K562 (cell line): ENCODE results near the gene PPT2. TPM values are rescaled to one million over a fixed set of nuclear protein-coding genes. Genes with fewer than 3 reads are reported as not detected.
A peak's percentile ranks its signal among the peaks of the same experiment; 100 is the strongest.

Experiments
- BMI1 ChIP-seq: fragments of 150-350 bp; IDR thresholded peaks from 2 replicates; pipeline ENCODE4 v1.6.1; 2014; ENCODE audit warnings: low read length
- CBX3 ChIP-seq, 2 experiments: IDR thresholded peaks; 1 replicate in 1 of 2; 2 replicates in 1 of 2; pipeline ENCODE4 v1.6.1; 2012; ENCODE audit warnings: inconsistent platforms in 2 of 2, low read length in 2 of 2, borderline replicate concordance in 1 of 2, control low read depth in 1 of 2
- CEBPG ChIP-seq, 3 experiments: fragments of 200-800 bp in 1 of 3; sonication (Bioruptor generic) in 1 of 3; sonication (generic) in 1 of 3; formaldehyde crosslinking in 1 of 3; IDR thresholded peaks in 2 of 3; conservative IDR thresholded peaks in 1 of 3; 2 replicates each; pipeline versions ENCODE4 v1.6.1 to v1.8.0; 2016 to 2022; ENCODE audit warnings: missing compliant biosample characterization in 2 of 3, missing genetic modification characterization in 2 of 3, mild to moderate bottlenecking in 1 of 3, missing genetic modification reagents in 1 of 3
- ERF ChIP-seq: fragments of 450-650 bp; formaldehyde crosslinking; IDR thresholded peaks from 2 replicates; pipeline ENCODE4 v1.4.0; 2020; ENCODE audit warnings: mild to moderate bottlenecking, mixed read lengths
- GABPB2 ChIP-seq: fragments of 250-450 bp; sonication (Bioruptor Pico); conservative IDR thresholded peaks from 2 replicates; pipeline ENCODE4 v1.5.1; 2021; ENCODE audit warnings: mild to moderate bottlenecking
- HDAC1 ChIP-seq, 2 experiments: fragments of 450-650 bp; IDR thresholded peaks; 2 replicates each; pipeline ENCODE4 v1.6.1; 2016 to 2017; ENCODE audit warnings: inconsistent platforms in 1 of 2, mild to moderate bottlenecking in 1 of 2, moderate library complexity in 1 of 2
- HLTF ChIP-seq: fragments of 450-650 bp; IDR thresholded peaks from 2 replicates; pipeline ENCODE4 v1.6.1; 2016
- KAT7 ChIP-seq: sonication (generic); formaldehyde crosslinking; IDR thresholded peaks from 2 replicates; pipeline ENCODE4 v1.8.0; 2022; ENCODE audit warnings: missing genetic modification reagents, mild to moderate bottlenecking, borderline replicate concordance
- LARP7 ChIP-seq: fragments of 450-650 bp; IDR thresholded peaks from 2 replicates; pipeline ENCODE4 v1.6.1; 2016
- MCM3 ChIP-seq: fragments of 450-650 bp; IDR thresholded peaks from 2 replicates; pipeline ENCODE4 v1.6.1; 2016
- NEUROD1 ChIP-seq: fragments of 150-350 bp; IDR thresholded peaks from 2 replicates; pipeline ENCODE4 v1.6.1; 2014; ENCODE audit warnings: borderline replicate concordance, low read length, low read depth; ENCODE audit not compliant: partially characterized antibody
- PCBP1 ChIP-seq: fragments of 200-400 bp; formaldehyde crosslinking; IDR thresholded peaks from 2 replicates; pipeline ENCODE4 v1.6.1; 2018; ENCODE audit warnings: mild to moderate bottlenecking, low read depth, low read length; ENCODE audit not compliant: poor library complexity, severe bottlenecking
- PRMT5 ChIP-seq: sonication (generic); formaldehyde crosslinking; IDR thresholded peaks from 2 replicates; pipeline ENCODE4 v1.5.0; 2020; ENCODE audit warnings: missing genetic modification reagents
- SMAD3 ChIP-seq: fragments of 450-650 bp; formaldehyde crosslinking; conservative IDR thresholded peaks from 2 replicates; pipeline ENCODE4 v1.4.0; 2020; ENCODE audit warnings: mild to moderate bottlenecking
- SRF ChIP-seq, 2 experiments: fragments of 250-450, 450-650 bp in 1 of 2; sonication (Bioruptor Pico) in 1 of 2; sonication (generic) in 1 of 2; formaldehyde crosslinking; IDR thresholded peaks; 2 replicates each; pipeline versions ENCODE4 v1.5.0 to v1.5.1; 2020 to 2022; ENCODE audit warnings: mild to moderate bottlenecking in 1 of 2, missing genetic modification reagents in 1 of 2
- TBL1XR1 ChIP-seq, 2 experiments: IDR thresholded peaks; 2 replicates each; pipeline ENCODE4 v1.6.1; 2012; ENCODE audit warnings: improper control_type of control experiment in 2 of 2, low read length in 2 of 2, mild to moderate bottlenecking in 1 of 2
- TSC22D4 ChIP-seq: fragments of 450-650 bp; IDR thresholded peaks from 2 replicates; pipeline ENCODE4 v1.6.1; 2016; ENCODE audit warnings: missing genetic modification characterization, missing biosample characterization, control low read depth
- U2AF2 ChIP-seq: fragments of 200-400 bp; formaldehyde crosslinking; optimal IDR thresholded peaks from 2 replicates; pipeline ENCODE3; 2017; ENCODE audit warnings: low read depth, mild to moderate bottlenecking, low read length
- ZFPM2 ChIP-seq: fragments of 250-450 bp; sonication (Bioruptor Pico); IDR thresholded peaks from 2 replicates; pipeline ENCODE4 v1.5.1; 2022; ENCODE audit warnings: mild to moderate bottlenecking
- ZNF140 ChIP-seq: fragments of 250-450 bp; sonication (Bioruptor Pico); IDR thresholded peaks from 2 replicates; pipeline ENCODE4 v1.8.0; 2021; ENCODE audit warnings: moderate library complexity, mild to moderate bottlenecking, inconsistent platforms
- ZNF354B ChIP-seq: fragments of 250-450 bp; sonication (Bioruptor Pico); IDR thresholded peaks from 2 replicates; pipeline ENCODE4 v1.4.0; 2020
- polyA plus RNA-seq, 8 experiments: library from polyadenylated mRNA; depleted of rRNA in 4 of 8; stranded (reverse) in 5 of 8; unstranded in 3 of 8; fragments of >200 nt; fragmentation: Nextera tagmentation in 2 of 8; fragmentation: Illumina TruSeq in 1 of 8; extraction: Ambion mirVana in 2 of 8; extraction: Trizol in 1 of 8; gene quantifications; 2 replicates each; pipeline versions ENCODE4 v1.2.1 to v1.2.3, GENCODE V29; 2011 to 2014; ENCODE audit warnings: inconsistent platforms in 1 of 8, missing spikeins in 1 of 8
- total RNA-seq, 7 experiments: library from RNA; depleted of rRNA in 6 of 7; stranded (reverse); fragments of >200 nt in 6 of 7; fragmentation: Illumina TruSeq in 2 of 7; extraction: Trizol in 2 of 7; gene quantifications; 2 replicates each; pipeline versions ENCODE4 v1.2.1 to v1.2.3, GENCODE V29; 2011 to 2021; ENCODE audit warnings: low replicate concordance in 1 of 7
- TF ChIP-seq, protein P1 (sequence below): fragments of 250-450 bp; sonication (Bioruptor Pico); IDR thresholded peaks from 2 replicates; pipeline ENCODE4 v1.6.1; 2021; ENCODE audit warnings: mild to moderate bottlenecking
- TF ChIP-seq, protein P2 (sequence below), 2 experiments: fragments of 250-450 bp in 1 of 2; fragments of 450-650 bp in 1 of 2; sonication (Bioruptor Pico) in 1 of 2; IDR thresholded peaks; 2 replicates each; pipeline versions ENCODE4 v1.6.1 to v1.8.0; 2016 to 2021; ENCODE audit warnings: mild to moderate bottlenecking in 2 of 2, moderate library complexity in 2 of 2, missing compliant biosample characterization in 1 of 2, missing genetic modification characterization in 1 of 2

PPT2 gene
- total and polyA plus RNA-seq, 9 of the 15 experiments (the other 6 are each of a cell fraction or from before 2014, with no cell fraction given): 27.4 to 98.8 (median 69.9) TPM

DNA sequence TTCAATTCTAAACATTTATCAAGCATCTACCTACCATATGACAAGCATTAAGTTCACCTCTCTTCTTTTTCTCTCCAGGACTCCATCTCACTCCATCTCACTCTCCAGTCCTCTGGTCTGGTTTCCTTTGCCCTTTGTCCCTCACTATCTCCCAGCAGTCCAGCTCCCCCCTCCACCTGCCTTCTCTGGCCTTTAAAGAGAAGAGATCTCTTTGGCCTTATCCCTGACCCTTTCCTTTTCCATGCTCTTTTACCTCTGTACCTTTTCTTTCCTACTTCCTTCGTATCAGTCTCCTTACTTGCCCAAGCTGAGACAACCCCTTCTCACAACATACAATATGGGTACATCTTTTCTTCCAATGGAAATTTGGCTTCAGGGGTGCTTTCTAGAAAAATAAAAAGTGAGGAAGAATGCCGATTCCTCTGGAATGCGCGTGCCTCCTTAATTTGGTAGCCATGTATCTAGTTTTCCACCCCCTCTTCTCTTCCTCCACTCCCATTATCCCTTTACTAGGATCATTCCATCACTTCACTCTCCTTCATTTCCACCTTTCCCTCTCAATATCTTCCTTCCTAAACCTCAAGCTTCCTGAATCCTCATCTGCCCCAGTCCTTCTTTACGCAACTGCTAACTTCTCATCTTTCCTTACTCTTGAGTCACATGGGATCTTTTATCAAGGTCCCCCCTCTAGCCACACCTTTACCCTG, 22.7 kb downstream of the PPT2 start (continued):
- TF ChIP-seq HDAC1 (IDR thresholded peaks at IDR 0.05) (peak; percentile 66 to 68; a peak in 3 of 4 replicates), ERF (CRISPR knock-in tag) (no peak), HLTF (peak; percentile 88; the same call in 1 of the 2 replicates), NEUROD1 (no peak), TSC22D4 (tag) (no peak), SRF (CRISPR knock-in tag; IDR thresholded peaks at IDR 0.05) (no peak), MCM3 (no peak), ZFPM2 (CRISPR knock-in tag) (0 out of 2 replicates have a peak, but pooled peaks have one; percentile 31), PCBP1 (no peak), SMAD3 (no peak), U2AF2 (no peak), CEBPG (CRISPR knock-in tag; IDR thresholded peaks at IDR 0.05) (no peak), CEBPG (tag; conservative IDR thresholded peaks at IDR 0.05 in 1 of 2, IDR thresholded peaks at IDR 0.05 in 1 of 2) (peak; percentile 49 to 61; a peak in 3 of 4 replicates), ZNF354B (no peak), KAT7 (no peak), LARP7 (peak; percentile 87), CBX3 (IDR thresholded peaks at IDR 0.05; ENCODE audit: borderline replicate concordance in 1 of 2, low read length in 2 of 2) (no peak), BMI1 (no peak), PRMT5 (CRISPR knock-in tag) (no peak), GABPB2 (CRISPR knock-in tag) (no peak), TBL1XR1 (IDR thresholded peaks at IDR 0.05; ENCODE audit: low read length in 2 of 2) (0 out of 4 replicates have a peak, but pooled peaks of 1 of the 2 experiments have one; percentile 41), ZNF140 (no peak)
- TF ChIP-seq, protein P1, sequence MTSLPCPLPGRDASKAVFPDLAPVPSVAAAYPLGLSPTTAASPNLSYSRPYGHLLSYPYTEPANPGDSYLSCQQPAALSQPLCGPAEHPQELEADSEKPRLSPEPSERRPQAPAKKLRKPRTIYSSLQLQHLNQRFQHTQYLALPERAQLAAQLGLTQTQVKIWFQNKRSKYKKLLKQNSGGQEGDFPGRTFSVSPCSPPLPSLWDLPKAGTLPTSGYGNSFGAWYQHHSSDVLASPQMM (CRISPR knock-in tag): no peak
- TF ChIP-seq, protein P2, sequence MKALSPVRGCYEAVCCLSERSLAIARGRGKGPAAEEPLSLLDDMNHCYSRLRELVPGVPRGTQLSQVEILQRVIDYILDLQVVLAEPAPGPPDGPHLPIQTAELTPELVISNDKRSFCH (CRISPR knock-in tag; IDR thresholded peaks at IDR 0.05): no peak
- TF ChIP-seq, protein P2 (tag; IDR thresholded peaks at IDR 0.05): no peak
